DMS114 treated with DMSO at 0.1 percent for 48 hours (cell line): ENCODE results near the gene AKAP13.

ENCODE experiments used
- DNase-seq: peaks from one replicate; lab custom pipeline; 2025; ENCODE audit not compliant: unreplicated experiment; lab: John Stamatoyannopoulos, UW

AKAP13 gene

GRCh38 chr15:85382942-85383341 lies 2.5 kb downstream of the AKAP13 start:
- no peak for DNase-seq

- DNase-seq = no peak
Observed at GRCh38 chr15:85383470-85384148, 3.2 kb downstream of the AKAP13 start.

GRCh38 chr15:85386261-85386660 lies 5.9 kb downstream of the AKAP13 start:
- no peak for DNase-seq

GRCh38 chr15:85388566-85389305 lies 8.3 kb downstream of the AKAP13 start:
- no peak for DNase-seq

- no peak for DNase-seq
Observed at GRCh38 chr15:85389306-85389650, 8.9 kb downstream of the AKAP13 start.

GRCh38 chr15:85389772-85390171 lies 9.4 kb downstream of the AKAP13 start:
- DNase-seq = no peak

GRCh38 chr15:85393210-85393609 lies 12.8 kb downstream of the AKAP13 start:
- DNase-seq = no peak

- DNase-seq = no peak
Observed at GRCh38 chr15:85394554-85395333, 14.3 kb downstream of the AKAP13 start.

- DNase-seq = no peak
Observed at GRCh38 chr15:85396554-85396953, 16.2 kb downstream of the AKAP13 start.

- DNase-seq = no peak
Observed at GRCh38 chr15:85397151-85397550, 16.7 kb downstream of the AKAP13 start.

- DNase-seq = no peak
Observed at GRCh38 chr15:85397926-85398325, 17.5 kb downstream of the AKAP13 start.

- DNase-seq = no peak
Observed at GRCh38 chr15:85398822-85399221, 18.4 kb downstream of the AKAP13 start.

- no peak for DNase-seq
Observed at GRCh38 chr15:85399627-85400026, 19.2 kb downstream of the AKAP13 start.

GRCh38 chr15:85400606-85401005 lies 20.2 kb downstream of the AKAP13 start:
- DNase-seq = no peak

- DNase-seq = no peak
Observed at GRCh38 chr15:85401108-85401774, 20.8 kb downstream of the AKAP13 start.

- no peak for DNase-seq
Observed at GRCh38 chr15:85402195-85402881, 21.9 kb downstream of the AKAP13 start.

GRCh38 chr15:85403745-85404144 lies 23.3 kb downstream of the AKAP13 start:
- DNase-seq = no peak

GRCh38 chr15:85404176-85404917 lies 23.9 kb downstream of the AKAP13 start:
- DNase-seq = no peak

GRCh38 chr15:85404918-85405866 lies 24.8 kb downstream of the AKAP13 start:
- no peak for DNase-seq
